Measurements from ENCODE around the gene ESYT3.
"Not testable (repeated sequence)": the region's sequence is repeated elsewhere in the genome, so short reads cannot be mapped to it uniquely, and the experiment has no call there.

The ESYT3 gene

GRCh38 chr3:138443521-138444503 lies 9.4 kb downstream of the ESYT3 start:
- DNase-seq: no peak

DNA sequence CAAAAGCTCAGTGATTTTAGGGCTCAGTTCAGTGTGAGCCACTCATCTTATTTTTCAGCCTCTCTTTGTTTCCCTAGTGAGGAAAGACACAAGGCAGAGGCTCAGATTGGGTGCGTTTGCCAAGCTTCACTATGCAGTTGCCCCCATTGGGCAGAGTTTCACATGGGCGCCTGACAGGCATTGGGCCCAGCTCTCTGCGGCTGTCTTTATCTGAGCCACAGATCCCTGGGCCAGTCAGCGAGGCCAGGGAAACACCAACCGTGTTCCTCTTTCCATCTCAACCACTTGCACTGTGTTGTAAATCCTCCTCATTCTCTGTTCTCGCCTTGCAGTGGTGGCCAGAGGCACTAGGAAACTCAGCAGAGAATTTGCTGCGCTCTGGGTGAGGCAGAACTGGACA lies 10.8 kb downstream of the ESYT3 start:
- DNase-seq: no peak

GRCh38 chr3:138445654-138446053 lies 11.2 kb downstream of the ESYT3 start:
- no peak for DNase-seq

DNA sequence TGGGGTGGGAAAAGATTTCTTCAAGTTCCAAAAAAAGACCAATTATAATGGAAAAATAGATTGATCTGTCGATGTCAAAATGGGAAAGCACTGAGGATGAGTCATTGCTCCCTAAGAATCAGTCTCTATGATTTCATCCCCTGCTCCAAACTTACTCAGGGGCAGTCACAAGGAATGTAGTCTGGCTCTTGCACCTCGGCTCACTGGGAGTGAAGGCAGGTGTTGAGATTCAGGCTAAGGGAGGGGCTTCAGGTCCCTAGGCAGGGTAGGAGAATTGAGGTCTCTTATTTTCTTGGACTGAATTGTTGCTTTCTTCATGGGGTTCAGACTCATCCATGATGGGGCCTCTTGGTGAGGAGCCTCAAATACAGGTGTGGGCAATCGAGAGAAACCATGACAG lies 14.2 kb downstream of the ESYT3 start:
- no peak for DNase-seq

DNA sequence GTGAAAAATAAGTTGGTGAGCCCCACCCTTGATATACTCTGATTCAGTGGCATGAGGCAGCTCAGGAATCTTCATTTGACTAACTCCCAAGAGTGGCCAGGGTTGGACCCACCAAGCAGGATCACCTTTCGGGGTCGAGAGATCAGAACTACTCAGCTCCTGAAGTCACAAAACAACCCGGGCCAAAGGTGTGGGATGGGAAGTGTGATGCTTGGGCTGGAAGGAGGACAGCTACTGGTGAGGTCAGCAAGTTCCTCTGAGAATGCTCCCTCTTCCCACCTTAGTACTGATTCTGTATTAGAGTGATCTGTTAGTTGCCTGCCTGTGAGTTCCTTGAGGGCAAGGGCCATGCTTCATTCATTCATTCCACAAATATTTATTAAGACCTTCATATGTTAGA lies 15.1 kb downstream of the ESYT3 start:
- no peak for DNase-seq

DNA sequence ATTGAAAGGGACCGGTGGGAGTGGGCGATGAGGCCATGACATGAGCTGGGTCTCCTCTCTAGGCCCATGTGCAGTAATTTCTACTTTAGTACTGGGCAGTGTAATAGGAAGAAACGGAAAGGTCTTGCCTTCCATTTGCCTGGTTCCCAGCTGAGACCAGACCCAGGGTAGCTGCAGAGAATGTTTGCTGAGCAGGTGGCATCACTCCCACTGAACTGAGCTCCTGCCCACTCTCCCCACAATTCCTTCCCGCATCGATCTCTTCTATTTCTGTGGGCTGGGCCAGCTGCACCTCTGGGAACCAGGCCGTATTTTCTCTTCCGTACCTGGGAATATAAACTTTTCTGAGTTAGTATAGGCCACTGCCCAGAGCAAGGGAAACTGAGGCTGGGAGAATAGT lies 15.8 kb downstream of the ESYT3 start:
- no peak for DNase-seq

- DNase-seq: no peak
These were observed 16.4 kb downstream of the ESYT3 start for GRCh38 chr3:138450704-138451424.

DNA sequence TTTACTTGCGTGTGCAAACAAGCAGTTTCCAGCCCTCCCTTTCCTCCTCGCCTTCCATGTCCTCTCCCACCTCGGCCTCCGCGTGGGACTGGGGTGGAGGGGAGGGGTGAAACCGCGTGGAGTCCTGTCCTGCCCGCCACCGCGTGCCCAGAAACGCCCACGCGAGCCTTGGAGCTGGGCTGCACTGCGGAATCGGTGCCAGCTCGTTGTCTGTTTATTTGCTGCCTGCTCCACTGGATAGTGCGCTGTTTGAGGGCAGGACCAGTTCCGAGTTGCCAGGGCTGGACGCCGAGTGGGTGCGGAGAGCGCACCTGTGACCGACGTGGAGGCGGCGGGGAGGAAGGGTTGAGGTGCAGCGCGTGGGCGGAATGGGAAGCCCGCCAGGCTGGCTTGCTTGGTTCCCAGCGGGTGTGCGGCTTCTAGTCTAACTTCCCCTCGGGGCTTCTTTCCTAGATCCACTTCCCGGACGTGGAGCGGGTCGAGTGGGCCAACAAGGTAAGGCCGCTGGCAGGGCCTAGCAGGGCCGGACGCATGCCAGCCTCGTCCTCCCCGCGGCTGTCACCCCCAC lies 17.3 kb downstream of the ESYT3 start:
- no peak for DNase-seq

- DNase-seq: no peak
These were observed 18.0 kb downstream of the ESYT3 start for GRCh38 chr3:138452436-138452835.

DNA sequence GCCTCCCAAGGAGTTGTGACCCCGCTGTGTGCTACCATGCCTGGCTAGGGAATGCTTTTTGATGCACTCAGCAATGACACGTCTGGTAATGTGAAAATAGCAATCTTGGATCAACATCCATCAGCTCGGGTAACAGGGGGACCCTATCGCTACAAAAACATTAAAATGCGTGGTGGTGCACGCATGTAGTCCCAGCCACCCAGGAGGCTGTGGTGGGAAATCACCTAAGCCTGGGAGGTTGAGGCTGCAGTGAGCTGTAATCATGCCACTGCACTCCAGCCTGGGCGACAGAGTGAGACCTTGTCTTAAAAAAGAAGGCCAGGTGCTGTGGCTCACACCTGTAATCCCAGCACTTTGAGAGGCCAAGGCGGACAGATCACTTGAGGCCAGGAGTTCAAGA lies 19.5 kb downstream of the ESYT3 start:
- DNase-seq: not testable (repeated sequence)

DNA sequence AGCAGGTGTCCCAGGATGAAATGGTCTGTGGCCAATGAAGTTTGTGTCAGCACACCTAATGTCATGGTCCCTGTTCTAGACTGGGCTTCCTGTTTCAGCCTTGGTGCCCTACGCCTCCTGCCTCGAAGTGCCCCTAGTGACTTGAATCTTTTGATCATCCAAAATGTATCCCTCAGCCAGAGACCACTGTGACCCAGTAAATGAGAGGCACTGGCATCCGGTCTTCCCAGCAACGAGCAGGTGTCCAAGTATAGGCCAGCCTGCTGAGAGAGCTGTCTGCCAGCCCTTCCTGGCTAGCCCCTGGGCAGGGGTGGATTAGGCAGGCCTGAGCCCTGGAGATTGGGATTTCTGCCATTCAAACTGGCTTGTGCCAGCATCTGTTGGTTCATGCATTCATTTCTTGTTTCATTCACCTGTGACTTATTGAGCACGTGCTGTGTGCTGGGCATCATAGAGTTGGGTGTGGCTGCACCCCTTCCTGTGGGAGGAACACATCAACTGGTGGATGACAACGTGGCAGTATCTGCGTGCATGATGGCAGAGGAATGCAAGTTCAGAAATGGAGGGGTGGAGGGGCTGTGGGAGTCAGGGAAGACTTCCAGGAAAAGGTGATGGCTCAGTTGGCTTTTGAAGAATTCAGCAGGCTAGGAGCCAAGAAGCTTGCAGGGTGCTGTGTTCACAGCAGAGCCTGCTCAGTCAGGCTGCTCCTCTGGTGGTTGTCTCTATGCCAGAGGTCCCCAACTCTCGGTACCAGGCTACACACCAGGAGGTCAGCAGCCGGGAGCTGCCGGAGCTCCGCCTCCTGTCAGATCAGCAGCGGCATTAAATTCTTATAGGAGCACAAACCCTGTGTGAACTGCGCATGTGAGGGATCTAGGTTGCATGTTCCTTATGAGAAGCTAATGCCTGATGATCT lies 21.6 kb downstream of the ESYT3 start:
- DNase-seq: no peak

DNA sequence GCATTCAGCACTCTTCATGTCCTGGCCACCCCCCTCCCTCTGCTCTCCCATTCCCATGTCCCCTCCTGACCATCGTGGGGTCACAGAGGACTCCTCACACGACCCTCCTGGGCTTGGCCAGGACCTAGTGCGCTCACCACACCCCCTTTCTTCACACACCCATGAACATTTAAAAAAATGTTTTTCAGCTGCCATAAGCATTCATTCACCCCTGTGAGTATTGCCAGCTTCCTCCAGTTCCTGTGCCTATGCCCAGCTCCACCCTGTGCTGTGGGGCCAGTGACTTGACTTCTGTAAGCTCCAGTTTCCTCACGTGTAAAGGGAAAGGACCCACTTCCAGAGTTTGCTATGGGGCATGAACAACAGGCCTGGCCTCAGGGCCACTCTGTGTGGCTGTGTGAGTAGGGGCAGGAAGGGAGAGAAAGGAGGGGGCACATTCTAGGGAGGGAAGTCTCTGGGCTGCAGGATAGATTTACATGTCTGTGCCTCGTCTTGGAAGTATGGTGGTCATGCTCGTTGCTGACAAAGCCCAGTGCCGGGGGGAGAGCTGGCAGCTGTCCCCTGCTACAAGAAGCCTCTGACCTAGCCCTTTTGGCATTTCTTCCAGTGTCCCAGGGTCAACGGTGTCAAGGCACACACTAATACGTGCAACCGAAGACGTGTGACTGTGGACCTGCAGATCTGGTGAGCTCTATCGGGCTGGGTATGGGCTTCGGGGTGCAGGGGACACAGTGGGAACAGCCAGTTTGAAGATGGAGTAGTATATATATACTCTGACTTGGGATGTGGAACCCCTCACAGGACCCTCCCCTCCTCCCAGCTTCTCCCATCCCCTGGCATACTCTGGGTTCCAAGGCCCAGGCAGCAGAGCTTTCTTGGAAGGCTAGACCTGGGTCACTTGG lies 22.8 kb downstream of the ESYT3 start:
- no peak for DNase-seq

GRCh38 chr3:138457863-138458735 lies 23.7 kb downstream of the ESYT3 start:
- DNase-seq: no peak

GRCh38 chr3:138458774-138459499 lies 24.5 kb downstream of the ESYT3 start:
- no peak for DNase-seq

DNA sequence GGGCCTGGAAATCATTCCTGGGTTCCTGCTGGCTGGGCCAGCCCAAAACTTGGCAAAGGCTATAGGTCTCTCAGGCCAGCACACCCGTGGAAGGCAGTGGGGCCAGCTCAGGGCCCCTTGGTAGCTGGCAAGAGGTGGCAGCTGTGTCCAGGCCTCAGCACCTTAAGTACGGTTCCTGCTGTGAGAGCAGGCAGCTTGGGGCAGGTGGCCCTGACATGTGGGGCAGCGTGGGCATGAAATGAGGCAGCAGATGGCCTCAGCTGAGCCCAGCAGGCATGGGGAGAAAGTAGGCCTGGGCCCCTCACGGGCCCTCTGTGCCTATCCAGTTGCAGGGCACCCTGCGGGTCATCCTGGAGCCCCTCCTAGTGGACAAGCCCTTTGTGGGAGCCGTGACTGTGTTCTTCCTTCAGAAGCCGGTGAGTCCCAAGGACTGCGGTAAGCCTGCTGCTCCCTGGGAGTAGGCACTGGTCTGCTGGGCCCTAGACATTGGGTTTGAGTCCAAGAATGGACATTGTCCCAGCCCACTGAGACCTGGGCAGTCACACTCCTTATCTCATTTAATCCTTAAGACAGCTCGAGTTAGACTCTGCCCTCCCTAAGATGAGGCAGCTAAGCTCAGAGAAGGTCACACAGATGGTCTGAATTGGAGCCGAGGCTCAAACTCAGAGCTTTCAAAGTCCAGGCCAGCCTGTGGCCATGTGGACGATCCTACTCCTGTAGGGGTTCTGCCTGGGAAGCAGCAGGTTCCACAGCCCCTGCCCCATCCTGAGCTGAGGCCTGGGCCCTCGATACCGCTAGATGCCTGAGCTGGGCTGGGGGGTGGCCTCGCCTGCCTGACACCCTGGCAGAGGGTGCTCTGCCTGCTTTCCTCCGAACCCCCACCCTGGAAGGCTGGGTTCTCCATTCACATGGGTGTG lies 25.5 kb downstream of the ESYT3 start:
- no peak for DNase-seq

- DNase-seq: no peak
These were observed 26.3 kb downstream of the ESYT3 start for GRCh38 chr3:138460536-138461205.

DNA sequence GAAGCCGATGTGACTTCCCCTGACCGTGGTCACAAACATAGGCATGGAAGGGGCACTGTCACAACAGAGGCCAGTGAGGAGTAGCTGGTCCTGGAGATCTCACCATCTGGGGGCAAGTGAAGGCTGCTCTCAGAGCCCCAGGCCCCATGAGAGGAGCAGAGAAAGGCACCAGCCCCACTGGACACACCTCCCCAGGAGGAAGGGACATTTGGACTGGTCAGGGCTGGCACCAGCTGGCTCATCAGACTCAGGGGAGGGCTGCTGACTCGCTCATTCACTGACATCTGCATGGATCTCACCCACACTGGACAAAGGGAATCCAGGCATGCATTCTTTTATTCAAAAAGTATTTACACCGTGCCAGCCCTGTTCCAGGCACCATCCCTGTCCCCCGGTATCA lies 26.8 kb downstream of the ESYT3 start:
- no peak for DNase-seq

GRCh38 chr3:138461896-138462295 lies 27.5 kb downstream of the ESYT3 start:
- DNase-seq: no peak

Measured in CD4-positive, alpha-beta T cell treated with Interleukin-4 for 1 hour (primary cell).